CMK (cell line): ENCODE measurements around the gene ZBTB32.
"Not testable (repeated sequence)": the region's sequence is repeated elsewhere in the genome, so short reads cannot be mapped to it uniquely, and the experiment has no call there.

Experiments used
- DNase-seq: peaks from one replicate; pipeline ENCODE4 v3.0.0-alpha.2; 2010; ENCODE audit warnings: low read depth

Gene ZBTB32

GRCh38 chr19:35720648-35721047 is 16.3 kb downstream of the ZBTB32 start:
- DNase-seq, result no peak

- no peak for DNase-seq
Observed at GRCh38 chr19:35721374-35721773, 17.0 kb downstream of the ZBTB32 start.

GRCh38 chr19:35722461-35722860 is 18.1 kb downstream of the ZBTB32 start:
- DNase-seq, result no peak

- no peak for DNase-seq
Observed at GRCh38 chr19:35722897-35723296, 18.5 kb downstream of the ZBTB32 start.

GRCh38 chr19:35723671-35724070 is 19.3 kb downstream of the ZBTB32 start:
- no peak for DNase-seq

GRCh38 chr19:35724132-35724531 is 19.8 kb downstream of the ZBTB32 start:
- DNase-seq, result not testable (repeated sequence)

- DNase-seq, result no peak
Observed at GRCh38 chr19:35724560-35724959, 20.2 kb downstream of the ZBTB32 start.

GRCh38 chr19:35725216-35725861 is 21.0 kb downstream of the ZBTB32 start:
- DNase-seq, result no peak

GRCh38 chr19:35727053-35727955 is 22.9 kb downstream of the ZBTB32 start:
- DNase-seq, result no peak

- DNase-seq, result no peak
Observed at GRCh38 chr19:35727956-35728706, 23.8 kb downstream of the ZBTB32 start.

- DNase-seq, result no peak
Observed at GRCh38 chr19:35729021-35729420, 24.7 kb downstream of the ZBTB32 start.

GRCh38 chr19:35729763-35730162 is 25.4 kb downstream of the ZBTB32 start:
- no peak for DNase-seq

GRCh38 chr19:35730326-35730725 is 26.0 kb downstream of the ZBTB32 start:
- no peak for DNase-seq

GRCh38 chr19:35731353-35731752 is 27.0 kb downstream of the ZBTB32 start:
- no peak for DNase-seq

GRCh38 chr19:35731779-35732405 is 27.5 kb downstream of the ZBTB32 start:
- DNase-seq, result no peak

- DNase-seq, result no peak
Observed at GRCh38 chr19:35732540-35733179, 28.3 kb downstream of the ZBTB32 start.

GRCh38 chr19:35733180-35734125 is 29.1 kb downstream of the ZBTB32 start:
- DNase-seq, result no peak

GRCh38 chr19:35734273-35734672 is 29.9 kb downstream of the ZBTB32 start:
- no peak for DNase-seq

- no peak for DNase-seq
Observed at GRCh38 chr19:35734889-35735288, 30.5 kb downstream of the ZBTB32 start.
